DMS153 (cell line): ENCODE data around the gene ADCY5.

Experiments used
- DNase-seq: peaks from one replicate; lab custom pipeline; 2025; lab: John Stamatoyannopoulos, UW

Gene ADCY5

DNA sequence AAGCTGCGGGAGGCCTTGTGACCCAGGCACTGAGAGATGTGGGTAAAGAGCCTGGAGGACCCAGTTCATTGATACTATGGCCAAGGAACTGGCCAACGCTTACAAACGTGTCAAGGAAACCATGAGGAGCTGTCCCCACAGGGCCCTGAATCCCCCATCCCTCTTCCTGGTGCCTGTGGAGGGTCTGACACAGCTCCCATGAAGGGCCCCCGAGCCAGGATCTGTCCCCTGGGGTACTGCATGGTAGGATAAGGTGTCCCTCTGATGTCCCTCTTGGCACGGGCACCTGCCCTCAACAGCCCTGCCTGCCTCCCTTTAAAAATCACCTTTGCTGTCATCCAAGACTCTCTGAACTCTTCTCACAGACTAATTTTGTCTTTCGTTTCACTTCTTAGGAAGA is 122.4 kb downstream of the ADCY5 start:
- DNase-seq, result no peak

- DNase-seq, result no peak
Observed at GRCh38 chr3:123325766-123326256, 123.1 kb downstream of the ADCY5 start.

DNA sequence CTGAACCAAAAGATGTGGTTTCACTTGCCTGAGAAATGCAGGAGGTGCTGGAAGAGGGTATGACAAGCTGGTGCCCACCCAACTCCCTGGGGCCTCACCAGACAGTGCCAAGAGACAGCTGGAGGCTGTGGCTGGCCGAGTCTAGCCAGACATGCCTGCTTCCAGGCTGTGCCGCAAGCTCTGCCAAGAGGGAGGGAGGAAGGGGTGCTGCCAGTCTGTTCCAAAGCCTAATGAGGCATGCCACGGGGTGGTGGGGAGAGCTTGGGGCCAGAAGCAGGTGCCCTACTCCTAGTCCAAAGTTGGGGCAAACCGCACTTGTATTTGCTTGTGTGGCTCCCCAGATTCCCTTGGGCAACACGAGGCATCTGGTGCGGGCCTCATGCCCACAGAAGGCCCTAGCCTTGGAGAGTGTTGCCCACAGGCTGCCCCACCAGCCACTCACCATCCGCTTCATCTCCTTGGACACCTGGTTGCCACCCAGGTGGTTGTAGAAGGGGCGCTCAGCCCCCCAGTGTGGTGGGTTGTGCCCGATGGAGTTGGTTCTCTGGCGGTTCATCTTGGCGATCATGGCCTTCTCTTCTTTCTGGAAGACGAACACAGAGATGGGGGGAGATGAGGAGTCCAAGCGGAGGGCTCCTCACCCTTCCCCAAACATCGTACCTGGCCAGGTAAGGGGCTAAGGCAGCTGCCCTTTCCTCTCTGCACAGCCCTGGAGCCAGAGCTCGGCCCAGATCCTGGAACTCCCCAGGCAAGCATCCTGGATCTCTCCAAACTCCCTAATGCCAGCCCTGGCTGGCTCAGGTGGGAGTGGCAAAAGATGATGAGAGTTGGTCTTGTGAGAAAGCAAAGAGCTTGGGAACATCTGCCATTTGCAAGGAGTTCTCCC is 123.8 kb downstream of the ADCY5 start:
- no peak for DNase-seq

DNA sequence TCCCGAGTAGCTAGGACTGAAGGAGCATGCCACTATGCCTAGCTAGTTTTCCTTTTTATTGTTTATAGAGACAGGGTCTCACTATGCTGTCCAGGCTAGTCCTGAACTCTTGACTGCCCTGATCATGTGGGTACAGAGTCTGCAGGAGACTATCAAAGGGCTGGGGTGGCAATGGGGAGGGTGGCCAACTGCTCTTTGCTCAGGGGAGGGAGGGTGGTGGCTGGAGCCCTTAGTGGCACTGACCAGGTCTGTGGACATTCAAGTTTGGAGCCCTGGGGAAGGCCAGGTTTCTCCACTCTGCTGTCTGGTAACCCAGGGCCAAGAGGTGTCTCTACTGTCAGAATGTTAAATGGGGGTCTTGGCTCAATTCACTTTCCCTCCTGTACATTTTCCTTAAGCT is 125.1 kb downstream of the ADCY5 start:
- DNase-seq, result no peak

GRCh38 chr3:123322866-123323265 is 126.0 kb downstream of the ADCY5 start:
- no peak for DNase-seq

DNA sequence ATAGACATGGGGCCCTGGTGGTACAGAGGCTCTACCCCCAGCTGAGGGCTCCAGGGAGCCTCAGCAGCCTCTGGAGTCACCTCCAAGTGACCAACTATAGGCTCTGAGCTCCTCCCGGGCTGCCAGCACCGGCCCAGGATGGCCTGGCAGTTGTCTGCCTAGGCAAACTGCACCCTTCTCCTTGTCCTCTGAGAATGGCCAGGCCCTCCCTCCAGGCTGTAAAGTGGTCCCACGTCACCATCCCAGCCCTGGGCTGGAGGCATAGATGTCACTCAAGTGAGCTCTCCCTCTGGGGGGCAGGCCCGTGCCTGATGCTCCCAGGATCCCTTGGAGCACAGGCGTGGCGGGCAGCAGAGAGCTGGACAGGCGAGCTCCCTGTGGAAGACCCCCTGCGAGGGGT is 127.1 kb downstream of the ADCY5 start:
- no peak for DNase-seq

- no peak for DNase-seq
Observed at GRCh38 chr3:123320221-123320620, 128.7 kb downstream of the ADCY5 start.

- no peak for DNase-seq
Observed at GRCh38 chr3:123319760-123320159, 129.1 kb downstream of the ADCY5 start.

- DNase-seq, result no peak
Observed at GRCh38 chr3:123318374-123318773, 130.5 kb downstream of the ADCY5 start.

GRCh38 chr3:123317716-123318115 is 131.2 kb downstream of the ADCY5 start:
- DNase-seq, result no peak

- DNase-seq, result no peak
Observed at GRCh38 chr3:123315271-123315595, 133.7 kb downstream of the ADCY5 start.

- peak; percentile 25 for DNase-seq
Observed at GRCh38 chr3:123314359-123315270, 134.3 kb downstream of the ADCY5 start.

DNA sequence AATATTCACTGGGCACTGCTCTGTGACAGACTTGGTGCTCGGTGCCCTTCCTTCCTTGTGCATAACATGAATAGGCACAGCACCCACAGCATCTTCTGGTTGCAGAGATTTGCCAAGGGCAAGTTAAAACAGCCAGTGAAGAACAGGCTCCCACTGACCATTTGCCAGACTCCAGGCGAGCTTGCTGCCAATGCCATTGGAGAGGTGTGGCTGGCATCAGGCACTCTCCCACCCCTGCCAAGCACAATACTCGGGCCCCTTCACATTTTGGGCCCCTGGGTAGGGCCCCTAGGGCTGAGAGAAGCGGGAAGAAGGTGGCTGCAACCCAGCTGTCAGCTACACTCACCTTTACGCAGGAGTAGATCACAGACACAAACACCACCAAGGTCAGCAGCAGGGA is 135.0 kb downstream of the ADCY5 start:
- no peak for DNase-seq

DNA sequence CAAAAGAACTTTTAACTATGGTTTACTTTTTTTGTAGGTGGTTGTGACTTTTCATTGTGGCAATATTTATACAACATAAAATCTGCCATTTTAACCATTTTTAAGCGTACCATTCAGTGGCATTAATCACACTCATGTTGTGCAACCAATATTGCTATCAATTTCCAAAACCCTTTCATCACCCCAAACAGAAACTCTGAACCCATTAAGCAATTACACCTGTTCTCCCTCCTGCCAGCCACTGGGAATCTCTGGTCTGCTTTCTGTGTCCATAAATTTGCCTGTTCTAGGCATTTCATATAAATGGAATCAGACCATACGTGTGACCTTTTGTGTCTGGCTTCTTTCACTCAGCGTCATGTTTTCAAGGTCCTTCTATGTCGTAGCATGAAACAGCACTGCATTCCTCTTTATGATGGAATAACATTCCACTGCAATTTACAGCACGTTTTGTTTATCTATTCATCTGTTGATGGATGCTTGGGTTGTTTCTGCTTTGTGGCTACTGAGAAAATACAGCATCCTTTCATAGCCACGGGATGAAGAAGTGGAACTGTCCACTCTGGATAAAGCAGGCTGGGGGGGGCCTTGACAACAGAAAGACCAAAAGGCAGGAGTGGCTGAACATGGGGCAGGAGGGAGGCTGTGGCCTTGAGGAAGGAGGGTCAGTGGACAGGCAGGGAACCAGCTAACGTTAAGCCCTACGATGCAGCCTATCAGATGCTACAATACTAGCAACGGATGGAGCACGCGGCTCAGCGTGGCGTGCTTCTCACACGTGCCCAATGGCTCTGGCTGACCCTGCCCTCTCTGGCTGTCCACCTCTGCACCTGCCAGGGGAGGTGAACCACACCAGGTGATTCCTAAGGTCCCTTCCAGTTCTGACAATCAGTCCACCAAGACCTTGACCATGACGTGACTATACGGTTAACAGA is 136.3 kb downstream of the ADCY5 start:
- no peak for DNase-seq

DNA sequence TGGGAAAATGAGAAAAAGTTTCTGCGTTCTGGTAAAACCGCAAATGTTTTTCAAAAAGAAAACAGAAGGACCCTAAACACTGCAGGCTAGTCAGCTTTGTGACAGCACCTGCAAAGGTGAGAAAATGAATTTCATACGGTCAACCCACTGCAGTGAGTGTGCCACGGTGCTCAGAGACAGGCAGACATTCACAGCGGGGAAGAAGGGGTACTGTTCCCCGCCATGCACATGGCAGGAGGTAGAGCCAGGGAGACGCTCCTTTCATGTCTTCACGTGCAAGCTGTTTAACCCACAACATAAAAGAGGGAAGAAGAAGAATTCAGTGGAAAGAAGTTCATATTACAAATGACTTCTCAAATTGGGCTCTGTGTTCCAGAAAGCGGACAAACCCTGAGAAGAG is 137.7 kb downstream of the ADCY5 start:
- DNase-seq, result no peak

DNA sequence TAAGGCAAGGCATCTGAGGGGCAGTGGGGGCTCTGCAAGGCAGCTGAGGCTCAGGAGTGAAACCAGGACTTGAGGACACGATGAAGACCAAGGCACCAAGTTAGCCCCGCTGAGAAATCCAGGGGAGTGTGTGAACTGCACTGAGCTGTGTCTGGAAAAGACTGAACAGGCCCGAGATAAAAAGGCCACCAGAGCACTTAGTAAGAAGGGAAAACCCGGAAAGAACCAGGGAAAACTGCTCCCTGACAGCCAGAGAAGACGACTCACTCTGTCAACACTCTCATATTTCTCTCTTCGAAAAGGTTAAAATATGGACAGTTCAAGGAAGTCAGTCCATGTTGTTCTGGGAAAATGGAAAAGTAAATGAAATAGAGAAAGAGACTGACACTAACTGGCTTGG is 138.1 kb downstream of the ADCY5 start:
- no peak for DNase-seq

- no peak for DNase-seq
Observed at GRCh38 chr3:123310186-123310585, 138.7 kb downstream of the ADCY5 start.

- DNase-seq, result no peak
Observed at GRCh38 chr3:123307064-123307463, 141.8 kb downstream of the ADCY5 start.

DNA sequence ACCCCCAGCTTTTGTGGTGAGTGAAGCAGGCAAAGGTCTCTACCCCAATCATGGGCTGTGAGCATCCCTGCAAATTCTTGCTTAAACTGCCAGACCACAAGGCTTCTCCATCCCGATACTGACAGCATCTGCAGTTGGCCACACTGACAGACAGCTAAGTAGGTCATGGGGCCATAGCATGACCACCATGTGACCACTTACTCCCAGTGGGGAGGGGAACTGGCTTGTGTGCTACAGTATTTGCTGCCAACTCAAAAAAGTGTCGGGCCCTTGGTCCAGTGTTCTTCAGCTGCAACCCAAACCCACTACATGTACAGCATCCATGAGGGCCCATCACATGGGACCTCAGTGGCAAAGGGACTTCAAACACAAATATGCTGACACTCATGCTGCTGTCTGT is 143.7 kb downstream of the ADCY5 start:
- DNase-seq, result no peak

GRCh38 chr3:123303976-123304560 is 144.8 kb downstream of the ADCY5 start:
- DNase-seq, result no peak

GRCh38 chr3:123302961-123303360 is 145.9 kb downstream of the ADCY5 start:
- no peak for DNase-seq
